Measurements from ENCODE around the gene IFFO2. TPM values are rescaled to one million over a fixed set of nuclear protein-coding genes. Genes with fewer than 3 reads are reported as not detected.
A peak's percentile ranks its signal among the peaks of the same experiment; 100 is the strongest.

Gene IFFO2
- total and polyA plus RNA-seq, 2 of the 13 experiments (the other 11 are each of a cell fraction or from before 2014, with no cell fraction given) = 7.3 to 16.7 TPM

GRCh38 chr1:18900303-18900841 is 56.1 kb downstream of the IFFO2 start (continued):
- TF ChIP-seq SOX6 (IDR thresholded peaks at IDR 0.05) (no peak), SOX6 (CRISPR knock-in tag; IDR thresholded peaks at IDR 0.05) (peak; percentile 86), TBX2 (CRISPR knock-in tag; IDR thresholded peaks at IDR 0.05; ENCODE audit: borderline replicate concordance) (peak; percentile 90), ZNF773 (CRISPR knock-in tag; IDR thresholded peaks at IDR 0.05; ENCODE audit: borderline replicate concordance) (no peak), ZNF292 (CRISPR knock-in tag; IDR thresholded peaks at IDR 0.05; ENCODE audit: borderline replicate concordance, low read depth) (peak; percentile 64; the same call in 1 of the 2 replicates), ZFP91 (CRISPR knock-in tag; IDR thresholded peaks at IDR 0.05; ENCODE audit: borderline replicate concordance) (no peak; the same call in 1 of the 2 replicates), HOXA7 (CRISPR knock-in tag; IDR thresholded peaks at IDR 0.05) (no peak), POLR2A (IDR thresholded peaks at IDR 0.05; ENCODE audit: insufficient read depth in 1 of 2, low read depth in 2 of 2, low read length in 2 of 2) (peak in 1 of 2 experiments; percentile 35; a peak in 1 of 4 replicates), MLXIP (CRISPR knock-in tag; IDR thresholded peaks at IDR 0.05; ENCODE audit: borderline replicate concordance) (no peak), ZFP36 (IDR thresholded peaks at IDR 0.05; ENCODE audit: borderline replicate concordance, low read depth, low read length, partially characterized antibody) (no peak), ZHX2 (IDR thresholded peaks at IDR 0.05; ENCODE audit: low read depth) (no peak), ZHX2 (CRISPR knock-in tag; IDR thresholded peaks at IDR 0.05; ENCODE audit: borderline replicate concordance) (no peak), UBTF (CRISPR knock-in tag; IDR thresholded peaks at IDR 0.05) (no peak; the same call in 1 of the 2 replicates), MYNN (CRISPR knock-in tag; IDR thresholded peaks at IDR 0.05; ENCODE audit: low read depth) (no peak), ZNF7 (CRISPR knock-in tag; IDR thresholded peaks at IDR 0.05) (no peak), HMGA1 (CRISPR knock-in tag; conservative IDR thresholded peaks at IDR 0.05) (no peak)
